Measurements from ENCODE around the gene ZDHHC8.

ZDHHC8 gene

GRCh38 chr22:20128902-20129746, 2.5 kb upstream of the ZDHHC8 start:
- DNase-seq (ENCODE audit: low read depth) = peak; percentile 61

GRCh38 chr22:20129747-20130014, 1.9 kb upstream of the ZDHHC8 start:
- DNase-seq (ENCODE audit: low read depth) = no peak

DNA sequence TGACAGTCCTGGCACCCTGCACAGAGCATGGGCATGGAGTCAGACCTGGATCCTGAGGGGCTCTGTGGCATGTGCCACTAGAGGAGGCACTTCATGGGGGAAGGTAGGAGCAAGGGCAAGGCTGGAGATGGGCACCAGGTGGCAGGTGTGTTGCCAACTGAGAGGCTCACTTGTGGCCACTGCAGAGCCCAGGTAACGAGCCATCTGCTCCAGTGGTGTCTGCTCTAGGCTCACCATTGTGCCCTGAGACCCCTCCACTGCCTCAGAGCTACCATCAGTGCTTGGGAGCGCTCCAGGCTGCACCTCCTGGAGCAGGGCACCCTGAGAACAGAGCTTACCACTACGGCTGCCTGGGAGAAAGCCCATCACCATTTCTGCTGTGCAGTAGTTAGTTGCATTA, 1.3 kb upstream of the ZDHHC8 start:
- DNase-seq (ENCODE audit: low read depth) = no peak

DNA sequence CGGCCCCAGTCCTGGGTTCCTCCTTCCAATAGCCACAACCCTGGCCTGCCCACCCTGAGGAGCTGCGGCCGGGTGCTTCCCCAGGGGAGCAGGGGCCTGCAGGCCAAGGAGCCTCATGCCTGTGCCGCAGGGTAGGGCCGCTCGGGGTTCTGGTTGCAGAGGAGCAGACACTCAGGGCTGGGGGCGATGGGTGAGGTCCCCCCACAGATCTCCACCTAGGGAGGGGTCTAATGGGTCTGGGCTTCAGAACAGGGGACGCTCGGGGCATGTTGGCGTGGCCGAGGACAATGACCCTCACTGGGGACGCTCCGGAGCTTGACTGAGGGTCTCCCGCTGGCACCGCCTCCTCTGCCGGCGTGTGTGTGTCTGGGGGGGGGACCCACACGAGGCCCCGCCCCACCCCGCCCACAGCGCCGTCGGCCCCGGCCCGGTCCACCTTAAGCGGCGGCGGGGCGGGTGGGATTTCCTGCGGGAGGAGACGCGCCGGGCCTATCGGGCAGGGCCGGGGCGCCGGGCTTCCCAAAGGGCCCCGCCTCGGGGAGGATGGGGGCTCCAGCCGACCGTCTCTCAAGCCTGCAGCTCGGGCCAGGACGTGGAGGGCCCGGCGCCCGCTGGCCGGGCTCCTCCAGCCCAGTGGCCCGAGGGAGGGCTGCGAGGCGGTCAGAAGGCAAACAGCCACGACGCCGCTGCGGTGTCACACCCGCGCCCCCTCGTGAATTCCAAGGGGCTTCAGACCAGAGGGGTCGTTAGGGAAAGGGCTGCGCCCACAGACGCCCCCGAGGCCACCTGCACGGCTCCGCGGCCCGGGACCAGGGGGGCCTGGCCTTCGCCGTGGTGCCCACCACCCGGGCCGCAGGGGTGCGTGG, 640 bp upstream of the ZDHHC8 start:
- DNase-seq (ENCODE audit: low read depth) = peak; percentile 84

DNA sequence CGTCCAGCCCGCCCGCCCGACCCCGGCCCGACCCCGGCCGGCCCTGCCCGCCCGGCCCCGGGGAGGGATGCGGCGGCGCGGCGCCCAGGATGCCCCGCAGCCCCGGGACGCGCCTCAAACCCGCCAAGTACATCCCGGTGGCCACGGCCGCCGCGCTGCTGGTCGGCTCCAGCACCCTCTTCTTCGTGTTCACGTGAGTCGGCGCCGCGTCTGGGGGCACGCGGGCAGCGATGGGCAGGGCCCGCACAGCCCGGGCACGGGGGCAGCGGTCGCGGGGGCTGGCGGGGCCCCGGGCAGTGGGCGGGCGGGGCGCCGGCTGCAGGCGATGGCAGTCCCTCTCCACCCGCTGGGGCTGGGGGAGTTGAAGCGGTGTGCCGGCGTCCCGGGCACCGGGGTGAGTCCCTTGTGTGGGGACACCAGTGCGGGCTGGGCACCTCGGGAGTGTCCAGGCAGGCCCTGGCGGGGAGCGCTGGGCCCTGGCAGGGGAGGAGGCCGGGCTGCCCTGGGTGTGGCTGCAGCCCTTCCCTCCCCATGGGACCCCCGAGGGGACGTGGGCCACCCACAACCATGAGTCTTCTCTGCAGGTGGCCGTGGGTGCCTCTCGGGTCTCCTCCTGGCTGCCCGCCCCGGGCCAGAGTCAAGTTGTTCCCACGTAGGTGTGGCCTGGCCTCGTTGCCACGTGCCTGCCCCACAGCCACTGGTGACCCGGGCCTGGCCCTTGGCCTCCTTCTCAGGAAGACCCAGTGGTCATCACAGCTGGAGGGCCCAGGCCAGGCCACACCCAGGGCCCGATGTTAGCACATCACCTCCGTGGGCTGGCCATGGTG, 468 bp downstream of the ZDHHC8 start:
- DNase-seq (ENCODE audit: low read depth) = peak; percentile 40

DNA sequence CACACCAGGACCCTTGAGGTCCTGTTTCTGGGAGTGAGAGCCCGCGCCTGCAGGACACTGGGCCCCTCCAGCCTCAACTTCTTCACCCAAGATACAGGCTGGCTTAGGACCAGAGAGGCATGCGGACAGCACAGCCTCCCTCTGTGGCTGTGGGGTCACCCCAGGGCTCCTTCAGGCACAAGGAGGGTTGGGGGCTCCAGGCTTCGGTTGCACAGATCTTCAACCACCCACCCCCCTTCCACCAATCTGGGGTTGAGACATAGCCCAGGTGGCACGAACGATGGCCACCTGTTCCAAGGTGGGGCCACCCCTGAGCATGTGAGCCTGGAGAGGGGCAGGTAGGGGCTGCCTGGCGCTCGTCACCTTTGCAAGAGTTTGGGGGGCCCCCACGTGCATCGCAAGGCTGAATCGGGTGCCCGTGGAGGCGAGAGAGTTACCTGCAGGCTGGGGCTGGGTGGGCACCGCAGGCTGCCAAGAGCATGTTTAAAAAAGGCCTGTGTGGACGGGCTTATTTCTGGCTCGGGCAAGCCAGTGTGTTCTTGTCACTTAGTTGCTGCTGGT, 1.2 kb downstream of the ZDHHC8 start:
- no peak for DNase-seq (ENCODE audit: low read depth)

DNA sequence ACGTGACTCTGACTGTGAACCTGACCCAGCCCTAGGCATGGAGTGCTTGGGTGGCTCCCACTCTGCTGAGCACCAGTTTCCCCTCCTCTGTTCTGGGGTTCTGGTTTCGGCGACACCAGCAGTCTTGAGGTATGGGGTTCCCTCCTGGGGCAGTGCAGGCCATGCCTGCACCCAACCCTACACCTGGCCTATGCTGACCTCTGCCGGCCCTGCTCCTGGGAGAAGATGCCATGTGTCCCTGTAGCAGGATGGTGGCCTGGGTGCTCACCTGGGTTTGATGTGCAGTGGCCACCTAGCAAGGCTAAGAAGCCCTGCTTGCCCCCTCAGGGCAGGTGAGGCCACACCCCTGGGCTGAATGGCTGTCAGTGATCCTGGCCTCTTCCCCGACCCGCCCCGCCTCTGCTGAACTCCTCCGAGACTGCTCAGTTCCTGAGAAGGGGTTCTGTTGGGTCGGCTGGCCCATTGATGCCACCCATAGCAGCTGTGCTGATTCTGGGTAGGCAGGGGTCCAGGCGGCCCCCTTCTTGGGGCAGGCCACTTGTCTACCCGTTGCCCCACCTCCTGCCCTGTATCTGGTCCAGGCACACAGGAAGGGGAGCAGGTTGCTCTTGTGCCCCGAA, 2.4 kb downstream of the ZDHHC8 start:
- DNase-seq (ENCODE audit: low read depth) = no peak

- DNase-seq (ENCODE audit: low read depth) = no peak
Observed at GRCh38 chr22:20135265-20135664, 3.7 kb downstream of the ZDHHC8 start.

- no peak for DNase-seq (ENCODE audit: low read depth)
Observed at GRCh38 chr22:20135806-20136602, 4.4 kb downstream of the ZDHHC8 start.

GRCh38 chr22:20136603-20136873, 4.9 kb downstream of the ZDHHC8 start:
- DNase-seq (ENCODE audit: low read depth) = no peak

DNA sequence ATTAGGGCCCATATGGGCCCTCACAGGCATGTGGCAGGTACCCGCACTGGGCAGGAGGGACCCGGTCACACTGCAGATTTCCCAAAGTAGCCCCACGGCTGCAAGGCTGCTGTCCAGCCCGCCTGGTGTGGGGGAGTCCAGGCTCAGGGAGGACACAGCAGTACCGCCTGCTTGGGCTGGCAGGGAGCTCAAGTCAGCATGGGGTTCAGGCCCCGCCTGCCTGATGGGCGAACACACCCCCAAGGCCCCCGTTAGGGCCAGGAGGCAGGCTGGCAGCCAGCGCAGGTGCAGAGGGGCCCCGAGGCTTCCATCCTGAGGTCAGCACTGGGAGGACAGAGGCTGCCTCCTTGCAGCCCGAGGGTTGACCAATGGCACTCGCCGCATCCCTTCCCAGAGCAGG, 5.5 kb downstream of the ZDHHC8 start:
- DNase-seq (ENCODE audit: low read depth) = no peak

DNA sequence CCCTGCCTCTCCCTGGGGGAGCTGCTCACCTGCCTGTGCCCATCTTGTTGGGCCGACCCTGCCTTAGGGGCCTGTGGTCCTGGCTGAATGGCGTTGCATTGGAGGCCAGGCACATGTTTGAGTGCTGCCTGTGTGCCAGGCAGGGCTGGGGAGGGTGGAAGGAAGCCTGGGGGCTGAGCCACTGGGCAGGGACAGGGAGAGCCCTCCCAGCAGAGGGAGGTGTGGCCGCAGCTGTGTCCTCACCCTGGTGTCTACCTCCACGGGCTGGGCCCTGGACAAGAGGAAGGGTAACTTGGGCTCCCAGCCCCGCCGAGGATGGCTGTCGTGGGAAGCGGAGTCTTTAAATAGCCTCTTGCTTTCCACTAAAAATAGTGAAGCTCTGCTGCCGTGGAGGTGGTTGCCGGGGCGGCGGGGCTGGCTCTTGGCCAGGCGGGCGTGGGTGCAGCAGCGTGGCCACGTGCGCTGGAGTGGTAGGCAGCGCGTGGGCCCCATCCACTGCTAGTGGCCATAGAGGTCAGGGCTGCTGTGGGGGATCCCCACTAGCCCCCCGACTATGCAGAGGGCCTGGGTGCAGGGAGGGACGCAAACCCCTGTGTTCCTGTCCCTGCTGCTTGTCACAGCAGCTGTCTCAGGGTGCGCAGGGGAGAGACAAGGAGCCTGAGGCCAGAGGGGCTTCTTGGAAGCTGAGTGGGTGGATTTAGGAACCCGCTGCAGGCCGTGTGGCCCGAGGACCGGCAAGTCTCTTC, 6.2 kb downstream of the ZDHHC8 start:
- DNase-seq (ENCODE audit: low read depth) = no peak

- no peak for DNase-seq (ENCODE audit: low read depth)
Observed at GRCh38 chr22:20138417-20138738, 6.8 kb downstream of the ZDHHC8 start.

GRCh38 chr22:20138868-20139267, 7.3 kb downstream of the ZDHHC8 start:
- DNase-seq (ENCODE audit: low read depth) = no peak

GRCh38 chr22:20139391-20140106, 7.9 kb downstream of the ZDHHC8 start:
- no peak for DNase-seq (ENCODE audit: low read depth)

DNA sequence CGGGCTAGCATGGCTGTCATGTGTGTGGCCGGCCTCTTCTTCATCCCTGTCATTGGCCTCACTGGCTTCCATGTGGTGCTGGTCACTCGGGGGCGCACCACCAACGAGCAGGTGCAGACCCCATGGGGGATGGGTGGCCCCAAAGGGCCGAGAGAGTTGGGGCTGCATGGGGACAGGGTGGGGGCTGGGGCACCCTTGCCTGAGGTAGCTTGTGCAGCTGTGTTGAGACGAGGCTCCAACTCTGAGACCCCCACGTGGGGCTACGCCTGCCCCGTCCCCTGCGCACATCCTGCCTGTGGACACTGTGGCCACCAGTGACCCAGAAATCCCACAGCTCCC, 8.5 kb downstream of the ZDHHC8 start:
- no peak for DNase-seq (ENCODE audit: low read depth)

- no peak for DNase-seq (ENCODE audit: low read depth)
Observed at GRCh38 chr22:20140521-20140964, 8.9 kb downstream of the ZDHHC8 start.

DNA sequence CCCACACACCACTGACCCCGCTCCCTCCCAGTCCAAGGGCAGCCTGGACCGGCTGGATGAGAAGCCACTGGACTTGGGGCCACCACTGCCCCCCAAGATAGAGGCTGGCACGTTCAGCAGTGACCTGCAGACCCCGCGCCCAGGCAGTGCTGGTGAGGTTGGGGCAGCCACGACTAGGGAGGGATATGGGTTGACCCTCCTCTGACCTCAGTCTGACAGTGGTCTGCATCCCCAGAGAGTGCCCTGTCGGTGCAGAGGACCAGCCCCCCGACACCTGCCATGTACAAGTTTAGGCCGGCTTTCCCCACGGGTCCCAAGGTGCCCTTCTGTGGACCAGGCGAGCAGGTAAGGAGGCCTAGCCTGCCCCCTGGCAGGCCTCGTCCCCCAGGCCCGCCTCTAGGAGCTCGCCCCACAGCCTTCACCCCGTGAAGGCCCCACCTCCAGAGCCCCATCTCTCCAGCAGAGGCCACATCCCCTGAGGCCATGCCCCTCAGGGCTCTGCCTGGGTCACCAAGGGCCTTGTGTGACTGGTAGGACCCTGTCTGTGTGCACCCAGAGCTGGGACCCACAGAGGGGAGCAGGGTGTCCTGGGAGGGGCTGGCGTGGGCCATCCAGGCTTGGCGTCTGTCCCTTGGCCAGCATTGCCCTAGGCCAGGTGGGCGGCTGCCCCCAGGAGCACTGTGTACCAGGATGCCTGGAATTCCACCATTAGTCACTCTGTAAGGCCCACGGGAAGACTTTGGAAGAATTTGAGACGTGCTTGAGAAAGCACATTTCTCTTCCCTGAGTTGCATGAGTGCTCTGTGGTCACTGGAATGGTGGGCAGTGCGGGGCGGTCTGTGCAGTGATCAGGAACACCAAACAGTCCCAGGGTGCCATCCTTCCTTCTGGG, 9.8 kb downstream of the ZDHHC8 start:
- peak; percentile 85 for DNase-seq (ENCODE audit: low read depth)

Data from ELR (cell line).